IMR-90 (cell line): Measurements from ENCODE around the gene ATXN10. TPM values are rescaled to one million over a fixed set of nuclear protein-coding genes. Genes with fewer than 3 reads are reported as not detected.
A peak's percentile ranks its signal among the peaks of the same experiment; 100 is the strongest.

Source experiments
- ATAC-seq: fragments of 200-7000 bp; cut with Tn5 transposase; 2 replicates; pipeline ENCODE4 v1.9.1; 2020; ENCODE audit warnings: low read depth, mild to moderate bottlenecking, moderate library complexity
- BruUV-seq: library from RNA; stranded (reverse); fragments of 400-500 nt; replicated peaks from 2 replicates; lab custom pipeline; 2021; lab: Mats Ljungman, UMichigan
- CTCF ChIA-PET: fragments of 300-600 bp; formaldehyde crosslinking; extraction: SDS; loops from one replicate; lab custom pipeline; 2021; ENCODE audit warnings: antibody characterized with exemption; lab: Yijun Ruan, JAX
- POLR2A ChIA-PET: fragments of 300-600 bp; sonication (Branson Sonifier 250); formaldehyde crosslinking; loops from one replicate; lab custom pipeline; 2022; ENCODE audit warnings: antibody characterized with exemption; ENCODE audit not compliant: unreplicated experiment; lab: Charles Lee
- DNase-seq: peaks from one replicate; pipeline ENCODE4 v3.0.0; 2013
- H2AFZ ChIP-seq: replicated peaks from 2 replicates; pipeline ENCODE3; 2013; ENCODE audit warnings: low read length, mild to moderate bottlenecking; ENCODE audit not compliant: poor library complexity
- H2AK5ac ChIP-seq: 2 replicates; pipeline ENCODE4 v1.6.1; 2013; ENCODE audit warnings: low read depth, low read length, inconsistent platforms
- H2AK9ac ChIP-seq: replicated peaks from 2 replicates; pipeline ENCODE3; 2013; ENCODE audit warnings: mild to moderate bottlenecking, low read depth, low read length, moderate library complexity; ENCODE audit not compliant: poor library complexity
- H2BK120ac ChIP-seq: 2 replicates; pipeline ENCODE4 v1.6.1; 2013; ENCODE audit warnings: low read depth, low read length, inconsistent platforms
- H2BK15ac ChIP-seq: 3 replicates; pipeline ENCODE4 v1.6.1; 2013; ENCODE audit warnings: low read depth, low read length, inconsistent platforms
- H2BK20ac ChIP-seq: 2 replicates; pipeline ENCODE4 v1.6.1; 2013; ENCODE audit warnings: low read depth, mild to moderate bottlenecking, inconsistent platforms, low read length, moderate library complexity
- H2BK5ac ChIP-seq: 2 replicates; pipeline ENCODE4 v1.6.1; 2013; ENCODE audit warnings: mild to moderate bottlenecking, low read depth, low read length, inconsistent platforms; ENCODE audit not compliant: poor library complexity, severe bottlenecking
- H3K14ac ChIP-seq: replicated peaks from 2 replicates; pipeline ENCODE4 v1.6.1; 2013; ENCODE audit warnings: low read depth, low read length, inconsistent platforms
- H3K18ac ChIP-seq: 2 replicates; pipeline ENCODE4 v1.6.1; 2013; ENCODE audit warnings: low read depth, low read length, control low read depth
- H3K23ac ChIP-seq: 2 replicates; pipeline ENCODE4 v1.6.1; 2013; ENCODE audit warnings: low read depth, low read length, inconsistent platforms
- H3K27ac ChIP-seq: 2 replicates; pipeline ENCODE4 v1.5.1; 2013; ENCODE audit warnings: mild to moderate bottlenecking, control low read depth, low read length; ENCODE audit not compliant: insufficient read depth
- H3K27me3 ChIP-seq: 2 replicates; pipeline ENCODE4 v1.6.1; 2013; ENCODE audit warnings: low read length; ENCODE audit not compliant: control insufficient read depth, insufficient read depth
- H3K36me3 ChIP-seq: 2 replicates; pipeline ENCODE4 v1.6.1; 2013; ENCODE audit warnings: low read length, mixed read lengths; ENCODE audit not compliant: control insufficient read depth, insufficient read depth
- H3K4ac ChIP-seq: 2 replicates; pipeline ENCODE4 v1.6.1; 2013; ENCODE audit warnings: low read depth, low read length, inconsistent platforms
- H3K4me1 ChIP-seq: 2 replicates; pipeline ENCODE4 v1.6.1; 2013; ENCODE audit warnings: low read length, mixed read lengths; ENCODE audit not compliant: control insufficient read depth, insufficient read depth
- H3K4me2 ChIP-seq: 2 replicates; pipeline ENCODE4 v1.6.1; 2013; ENCODE audit warnings: low read depth, mild to moderate bottlenecking, control low read depth, low read length, moderate library complexity
- H3K4me3 ChIP-seq: 2 replicates; pipeline ENCODE4 v1.5.1; 2013; ENCODE audit warnings: low read depth, mild to moderate bottlenecking, control low read depth, low read length, moderate library complexity; ENCODE audit not compliant: insufficient read depth
- H3K56ac ChIP-seq: 2 replicates; pipeline ENCODE4 v1.6.1; 2013; ENCODE audit warnings: low read length, inconsistent platforms; ENCODE audit not compliant: insufficient read depth; ENCODE audit errors: extremely low read depth
- H3K79me1 ChIP-seq, 2 experiments: 2 replicates each; pipeline ENCODE4 v1.6.1; 2013; ENCODE audit warnings: low read length in 2 of 2, inconsistent platforms in 1 of 2, low read depth in 1 of 2
- H3K9ac ChIP-seq: 2 replicates; pipeline ENCODE4 v1.6.1; 2013; ENCODE audit warnings: low read depth, low read length, control low read depth
- H3K9me1 ChIP-seq: 2 replicates; pipeline ENCODE4 v1.6.1; 2013; ENCODE audit warnings: low read length, inconsistent platforms; ENCODE audit not compliant: insufficient read depth
- H3K9me3 ChIP-seq: 2 replicates; pipeline ENCODE4 v1.6.1; 2013; ENCODE audit warnings: low read length; ENCODE audit not compliant: control insufficient read depth, insufficient read depth
- H4K20me1 ChIP-seq: 2 replicates; pipeline ENCODE4 v1.6.1; 2013; ENCODE audit warnings: low read length, inconsistent platforms; ENCODE audit not compliant: insufficient read depth
- H4K5ac ChIP-seq: 2 replicates; pipeline ENCODE4 v1.6.1; 2013; ENCODE audit warnings: mild to moderate bottlenecking, low read depth, low read length, control low read depth
- H4K8ac ChIP-seq, 2 experiments: 2 replicates each; pipeline ENCODE4 v1.6.1; 2013; ENCODE audit warnings: low read depth in 2 of 2, low read length in 2 of 2, control low read depth in 1 of 2, inconsistent platforms in 1 of 2
- H4K91ac ChIP-seq: 2 replicates; pipeline ENCODE4 v1.6.1; 2013; ENCODE audit warnings: low read depth, low read length, inconsistent platforms; ENCODE audit not compliant: insufficient read depth
- CHD1 ChIP-seq: IDR thresholded peaks from 2 replicates; pipeline ENCODE4 v1.6.1; 2012; ENCODE audit warnings: low read depth, low read length, improper control_type of control experiment
- MAZ ChIP-seq: IDR thresholded peaks from 2 replicates; pipeline ENCODE4 v1.6.1; 2012; ENCODE audit warnings: low read depth, mild to moderate bottlenecking, low read length, improper control_type of control experiment, moderate library complexity, borderline replicate concordance
- POLR2A ChIP-seq: IDR thresholded peaks from 2 replicates; pipeline ENCODE4 v1.6.1; 2012; ENCODE audit warnings: mild to moderate bottlenecking, low read depth, low read length
- RCOR1 ChIP-seq: IDR thresholded peaks from 2 replicates; pipeline ENCODE4 v1.6.1; 2012; ENCODE audit warnings: mild to moderate bottlenecking, low read length, improper control_type of control experiment; ENCODE audit not compliant: insufficient replicate concordance
- WGBS, 2 experiments: methylation state at CpG; one replicate each; pipeline versions ENCODE4 v1.1.5 to v1.1.7; 2013; ENCODE audit warnings: missing lambda C conversion rate in 2 of 2; ENCODE audit not compliant: insufficient read length in 1 of 2; ENCODE audit errors: extremely low coverage in 2 of 2; 5-methylcytosine and 5-hydroxymethylcytosine counted together
- dilution Hi-C: fragments of 300-500 bp; cut with HindIII; formaldehyde crosslinking; loops from one replicate; pipeline ENCODE4 v1.14.3; 2018; ENCODE audit warnings: low sequenced_read_pairs; ENCODE audit not compliant: unreplicated experiment
- in situ Hi-C: fragments of 300-500 bp; cut with MboI; formaldehyde crosslinking; loops from 3 replicates; pipeline ENCODE4 v1.14.3; 2019; ENCODE audit warnings: low sequenced_read_pairs, inconsistent platforms, mixed read lengths
- intact Hi-C: fragments of 100-400 bp; cut with micrococcal nuclease; formaldehyde crosslinking; loops from 2 replicates; pipeline ENCODE4 v1.10.0; 2022
- polyA plus RNA-seq, 3 experiments: library from polyadenylated mRNA; depleted of rRNA; stranded (reverse); fragments of >200 nt; gene quantifications; 2 replicates each; pipeline ENCODE4 v1.2.3, GENCODE V29; 2012; ENCODE audit warnings: low replicate concordance in 1 of 3
- total RNA-seq: library from RNA; depleted of rRNA; stranded (reverse); fragments of >200 nt; gene quantifications from 2 replicates; pipeline ENCODE4 v1.2.3, GENCODE V29; 2012
- TF ChIP-seq, protein P1 (sequence below): fragments of 150-350 bp; IDR thresholded peaks from 2 replicates; pipeline ENCODE4 v1.6.1; 2017; ENCODE audit warnings: mild to moderate bottlenecking, antibody characterized with exemption, low read length, low read depth

ATXN10 gene
- total and polyA plus RNA-seq, 2 of the 4 experiments (the other 2 are of a cell fraction) = 116 to 231 TPM

DNA sequence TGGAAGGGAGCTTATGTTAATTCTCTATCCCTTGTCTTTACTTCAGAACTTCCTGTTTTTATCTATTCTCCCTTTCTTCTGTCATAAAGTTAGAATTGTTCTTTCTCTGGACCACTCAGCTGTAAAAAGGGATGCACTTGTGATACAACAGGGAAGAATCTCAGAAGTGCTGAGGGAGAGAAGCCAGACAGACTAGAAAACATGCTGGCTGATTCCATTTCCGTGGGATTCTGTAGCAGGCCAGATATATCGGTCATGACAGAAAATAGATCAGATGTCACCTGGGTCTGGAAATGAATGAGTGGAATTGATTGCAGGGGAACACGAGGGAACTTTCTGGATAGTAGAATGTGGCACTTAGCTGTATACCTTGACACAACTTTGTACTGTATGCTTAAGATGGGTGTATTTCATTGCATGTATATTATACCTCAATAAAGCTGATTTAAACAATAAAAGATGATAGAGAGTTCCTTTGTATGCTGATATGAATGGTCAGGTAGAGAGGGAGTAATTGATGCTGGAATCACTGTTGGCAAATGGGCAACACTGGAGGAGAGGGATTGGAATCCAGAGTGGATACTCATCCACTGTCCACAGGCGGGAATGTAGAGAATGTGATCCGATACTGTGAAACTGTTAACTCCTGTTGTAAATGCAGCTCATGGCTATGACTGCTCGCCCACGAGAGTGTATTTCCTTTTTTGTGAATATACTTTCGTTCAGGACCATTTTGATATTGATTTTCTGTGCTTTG lies 59.6 kb downstream of the ATXN10 start:
- Histone ChIP-seq H3K4ac (peak overlapping the region; percentile 16), H3K56ac (no peak overlapping the region), H2BK15ac (no peak overlapping the region; the same call in 2 of the 3 replicates), H3K9me3 (no peaks in the 10 kb centered on the region), H3K9me1 (peaks cover 11% of the 10 kb centered on the region), H3K23ac (0 out of 2 replicates have a peak overlapping the region, but pooled peaks have one; percentile 2), H3K14ac (no peak overlapping the region; the same call in 1 of the 2 replicates), H3K27ac (no peak overlapping the region), H2AK9ac (no peak overlapping the region), H4K91ac (no peak overlapping the region), H2AK5ac (peak overlapping the region; percentile 18; the same call in 1 of the 2 replicates), H3K36me3 (peaks cover 20% of the 10 kb centered on the region), H2BK20ac (peak overlapping the region; percentile 57; the same call in 1 of the 2 replicates), H3K9ac (no peak overlapping the region; the same call in 1 of the 2 replicates), H3K18ac (no peak overlapping the region), H4K5ac (no peak overlapping the region), H4K20me1 (peaks cover 34% of the 10 kb centered on the region; the same call in 1 of the 2 replicates), H2BK5ac (peak overlapping the region; percentile 49), H2BK120ac (no peak overlapping the region), H3K27me3 (no peaks in the 10 kb centered on the region), H3K4me1 (peaks cover 6% of the 10 kb centered on the region), H3K4me2 (peak overlapping the region; percentile 50; the same call in 1 of the 2 replicates), H4K8ac (no peak overlapping the region), H3K4me3 (no peak overlapping the region), H3K79me1 (peaks cover 23 to 62% of the 10 kb centered on the region in 2 experiments), H2AFZ (no peak overlapping the region)
- ChIA-PET CTCF (interaction anchor here (0.6 to 1.4 kb wide), 4 partner anchors 17 to 78 kb away, joined by 3 to 4 read pairs (median 3); no protein-coding TSS in a partner anchor), POLR2A (no interaction called here)
- no TSS peak for BruUV-seq
- dilution Hi-C loops (no loop called here), intact Hi-C loops (loop anchor here (5.0 kb wide), 2 partner anchors 49 to 116 kb away; no protein-coding TSS in a partner anchor), in situ Hi-C loops (no loop called here)
- TF ChIP-seq POLR2A (no peak), MAZ (no peak), RCOR1 (peak; percentile 15), CHD1 (no peak)
- TF ChIP-seq, protein P1, sequence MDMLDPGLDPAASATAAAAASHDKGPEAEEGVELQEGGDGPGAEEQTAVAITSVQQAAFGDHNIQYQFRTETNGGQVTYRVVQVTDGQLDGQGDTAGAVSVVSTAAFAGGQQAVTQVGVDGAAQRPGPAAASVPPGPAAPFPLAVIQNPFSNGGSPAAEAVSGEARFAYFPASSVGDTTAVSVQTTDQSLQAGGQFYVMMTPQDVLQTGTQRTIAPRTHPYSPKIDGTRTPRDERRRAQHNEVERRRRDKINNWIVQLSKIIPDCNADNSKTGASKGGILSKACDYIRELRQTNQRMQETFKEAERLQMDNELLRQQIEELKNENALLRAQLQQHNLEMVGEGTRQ = no peak
- DNase-seq (peak; percentile 65), ATAC-seq (peak; percentile 95)
- WGBS, 2 experiments = 63% methylated on average over 2 of the region's 8 CpGs; no CpG with 5 or more reads in 1 of the 2 experiments
